ENCODE measurements around the gene FAM120B. TPM values are rescaled to one million over a fixed set of nuclear protein-coding genes. Genes with fewer than 3 reads are reported as not detected.
A peak's percentile ranks its signal among the peaks of the same experiment; 100 is the strongest.

Gene FAM120B
- total RNA-seq, 6 experiments from 2014 or later: 9.5 to 15.7 (median 13.1) TPM

- Histone ChIP-seq H3K27ac (peak overlapping the region in 1 of 3 donors; percentile 53), H3K36me3 (no peaks in the 10 kb centered on the region), H3K4me3 (no peak overlapping the region), H3K27me3 (no peaks in the 10 kb centered on the region), H3K9me3 (no peaks in the 10 kb centered on the region), H3K4me1 (peaks cover 0 to 20% (median 2%) of the 10 kb centered on the region in 4 donors)
- no peak for TF ChIP-seq CTCF (IDR thresholded peaks at IDR 0.05)
- no peak for TF ChIP-seq POLR2A (IDR thresholded peaks at IDR 0.05)
- no peak for DNase-seq
- intact Hi-C loops (cut with DNase I): no loop called here
- no peak for ATAC-seq
- 84% methylated on average over 8 of the region's 8 CpGs for WGBS (ENCODE audit: insufficient coverage, low coverage, low lambda C conversion rate, missing lambda C conversion rate)
Measured at GRCh38 chr6:170279426-170279825, 27.1 kb upstream of the FAM120B start.

- peak overlapping the region in 2 of 3 donors; percentile 10 to 31 for H3K4me3 ChIP-seq
- ATAC-seq (peak; percentile 65 to 85 (median 73)), DNase-seq (peak in 2 of 3 donors; percentile 66 to 76)
- no peaks in the 10 kb centered on the region for H3K9me3 ChIP-seq
- no peak for TF ChIP-seq CTCF (IDR thresholded peaks at IDR 0.05)
- no peak for TF ChIP-seq POLR2A (IDR thresholded peaks at IDR 0.05)
- intact Hi-C loops (cut with DNase I): loop anchor here in 1 of 2 donors (10.0 kb wide), 2 partner anchors 55 to 105 kb away; no protein-coding TSS in a partner anchor
- 47% methylated on average over 7 of the region's 36 CpGs for WGBS (ENCODE audit: insufficient coverage, low coverage, low lambda C conversion rate, missing lambda C conversion rate)
- no peaks in the 10 kb centered on the region for H3K27me3 ChIP-seq
- H3K36me3 ChIP-seq: no peaks in the 10 kb centered on the region
- peak overlapping the region in 2 of 3 donors; percentile 43 to 53 for H3K27ac ChIP-seq
- H3K4me1 ChIP-seq: peaks cover 0 to 20% (median 2%) of the 10 kb centered on the region in 4 donors
Measured at GRCh38 chr6:170279977-170280688, 26.4 kb upstream of the FAM120B start.

GRCh38 chr6:170280689-170281045 lies 25.9 kb upstream of the FAM120B start:
- Histone ChIP-seq H3K36me3 (no peaks in the 10 kb centered on the region), H3K27ac (no peak overlapping the region), H3K27me3 (no peaks in the 10 kb centered on the region), H3K4me3 (peak overlapping the region in 2 of 3 donors; percentile 10 to 31), H3K4me1 (peaks cover 0 to 20% (median 2%) of the 10 kb centered on the region in 4 donors), H3K9me3 (no peaks in the 10 kb centered on the region)
- intact Hi-C loops (cut with DNase I): loop anchor here in 1 of 2 donors (10.0 kb wide), 2 partner anchors 56 to 106 kb away; no protein-coding TSS in a partner anchor
- ATAC-seq (no peak), DNase-seq (no peak)
- no peak for TF ChIP-seq CTCF (IDR thresholded peaks at IDR 0.05)
- no peak for TF ChIP-seq POLR2A (IDR thresholded peaks at IDR 0.05)
- 63% methylated on average over 23 of the region's 23 CpGs for WGBS (ENCODE audit: insufficient coverage, low coverage, low lambda C conversion rate, missing lambda C conversion rate)

GRCh38 chr6:170281331-170282292 lies 24.9 kb upstream of the FAM120B start:
- Histone ChIP-seq H3K36me3 (no peaks in the 10 kb centered on the region), H3K27me3 (no peaks in the 10 kb centered on the region), H3K4me1 (peaks cover 0 to 15% (median 0%) of the 10 kb centered on the region in 4 donors), H3K9me3 (no peaks in the 10 kb centered on the region), H3K27ac (no peak overlapping the region), H3K4me3 (no peak overlapping the region)
- intact Hi-C loops (cut with DNase I): loop anchor here in 1 of 2 donors (10.0 kb wide), 2 partner anchors 57 to 107 kb away; no protein-coding TSS in a partner anchor
- TF ChIP-seq POLR2A (IDR thresholded peaks at IDR 0.05): no peak
- no peak for TF ChIP-seq CTCF (IDR thresholded peaks at IDR 0.05)
- DNase-seq: no peak
- ATAC-seq: no peak
- WGBS (ENCODE audit: insufficient coverage, low coverage, low lambda C conversion rate, missing lambda C conversion rate): 85% methylated on average over 26 of the region's 48 CpGs
